Fibroblast of lung (primary cell): Measurements from ENCODE around the gene NUDT13. TPM values are rescaled to one million over a fixed set of nuclear protein-coding genes. Genes with fewer than 3 reads are reported as not detected.

Source experiments
- DNase-seq, 2 donors: peaks; one replicate each; pipeline versions ENCODE4 v3.0.0 to v3.0.0-alpha.2; 2010; ENCODE audit warnings: low read depth in 2 of 2
- H2AFZ ChIP-seq: 2 replicates; pipeline ENCODE4 v1.5.1; 2012; ENCODE audit warnings: low read length, control low read depth, inconsistent platforms
- H3K27ac ChIP-seq: 2 replicates; pipeline ENCODE4 v1.5.1; 2011; ENCODE audit warnings: low read length, control low read depth; ENCODE audit not compliant: insufficient read depth
- H3K27me3 ChIP-seq: 2 replicates; pipeline ENCODE4 v1.5.1; 2011; ENCODE audit warnings: mild to moderate bottlenecking, low read length; ENCODE audit not compliant: control insufficient read depth, insufficient read depth
- H3K36me3 ChIP-seq: 2 replicates; pipeline ENCODE4 v1.5.1; 2011; ENCODE audit warnings: low read length; ENCODE audit not compliant: control insufficient read depth, insufficient read depth
- H3K4me1 ChIP-seq: 2 replicates; pipeline ENCODE4 v1.5.1; 2011; ENCODE audit warnings: low read length; ENCODE audit not compliant: control insufficient read depth, insufficient read depth; ENCODE audit errors: extremely low read depth
- H3K4me2 ChIP-seq: 2 replicates; pipeline ENCODE4 v1.5.1; 2011; ENCODE audit warnings: low read length, control low read depth; ENCODE audit not compliant: insufficient read depth; ENCODE audit errors: extremely low read depth
- H3K4me3 ChIP-seq, 4 experiments: fragments of 200-600 bp in 1 of 4; sonication (generic) in 1 of 4; replicated peaks in 1 of 4; 2 replicates each; pipeline ENCODE4 v1.5.1; 2011 to 2016; ENCODE audit warnings: low read length in 4 of 4, low read depth in 3 of 4, mild to moderate bottlenecking in 3 of 4, control low read depth in 2 of 4, inconsistent platforms in 1 of 4, mixed read lengths in 1 of 4; ENCODE audit not compliant: insufficient read depth in 1 of 4; ENCODE audit errors: control extremely low read depth in 1 of 4
- H3K79me2 ChIP-seq: 2 replicates; pipeline ENCODE4 v1.5.1; 2012; ENCODE audit warnings: mild to moderate bottlenecking, low read length, inconsistent platforms; ENCODE audit not compliant: control insufficient read depth, insufficient read depth
- H3K9ac ChIP-seq: 2 replicates; pipeline ENCODE4 v1.5.1; 2011; ENCODE audit warnings: mild to moderate bottlenecking, low read length, control low read depth; ENCODE audit not compliant: insufficient read depth
- H3K9me3 ChIP-seq: 2 replicates; pipeline ENCODE4 v1.5.1; 2012; ENCODE audit warnings: low read depth, low read length; ENCODE audit not compliant: control insufficient read depth, insufficient read depth
- H4K20me1 ChIP-seq: 2 replicates; pipeline ENCODE4 v1.5.1; 2011; ENCODE audit warnings: low read length; ENCODE audit not compliant: control insufficient read depth, insufficient read depth; ENCODE audit errors: extremely low read depth
- EZH2 ChIP-seq: IDR thresholded peaks from 2 replicates; pipeline ENCODE4 v1.5.1; 2012; ENCODE audit warnings: low read length, control low read depth, mild to moderate bottlenecking; ENCODE audit errors: missing control alignments
- polyA plus RNA-seq, 2 donors: library from polyadenylated mRNA; depleted of rRNA in 1 of 2; stranded (reverse) in 1 of 2; unstranded in 1 of 2; fragments of >200 nt; gene quantifications; 2 replicates each; pipeline ENCODE4 v1.2.1, GENCODE V29; 2011 to 2012; ENCODE audit warnings: missing spikeins in 1 of 2
- total RNA-seq: library from RNA; depleted of rRNA; stranded (reverse); fragments of >200 nt; gene quantifications from 2 replicates; pipeline ENCODE4 v1.2.1, GENCODE V29; 2014
- TF ChIP-seq, protein P1 (sequence below), 2 donors: IDR thresholded peaks in 1 of 2; conservative IDR thresholded peaks in 1 of 2; 1 replicate in 1 of 2; 2 replicates in 1 of 2; pipeline ENCODE4 v1.5.1; 2011 to 2012; ENCODE audit warnings: low read length in 2 of 2, control low read depth in 1 of 2, inconsistent platforms in 1 of 2, low read depth in 1 of 2, mild to moderate bottlenecking in 1 of 2

NUDT13 gene
- total and polyA plus RNA-seq, 2 donors (not counting 1 experiment from before 2014, with no cell fraction given): 1.8 to 2.1 TPM

DNA sequence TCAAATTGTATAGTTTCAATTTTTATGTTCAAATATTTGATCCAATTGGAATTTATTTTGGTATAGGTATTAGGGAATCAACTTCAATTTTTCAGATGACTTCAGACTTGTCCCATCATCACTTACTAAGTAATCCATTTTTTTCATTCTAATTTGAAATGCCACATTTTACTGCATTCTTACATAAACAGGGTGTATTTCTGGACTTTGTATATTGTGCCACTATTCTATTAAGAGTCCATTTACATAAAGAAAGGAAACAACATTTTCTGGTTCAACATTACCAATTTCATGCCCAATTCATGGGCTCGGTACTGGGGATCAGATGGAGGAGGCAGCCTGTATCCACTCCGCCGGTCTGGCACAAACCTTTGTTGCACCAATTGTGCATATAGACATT lies 41.8 kb downstream of the NUDT13 start:
- Histone ChIP-seq H3K4me1 (no peaks in the 10 kb centered on the region), H3K36me3 (peaks cover 8% of the 10 kb centered on the region), H3K4me2 (no peak overlapping the region), H3K9ac (no peak overlapping the region), H3K27me3 (no peaks in the 10 kb centered on the region), H2AFZ (no peak overlapping the region), H3K27ac (no peak overlapping the region), H3K79me2 (no peaks in the 10 kb centered on the region), H3K9me3 (no peaks in the 10 kb centered on the region), H3K4me3 (no peak overlapping the region), H4K20me1 (peaks cover 3% of the 10 kb centered on the region)
- no peak for TF ChIP-seq EZH2
- TF ChIP-seq, protein P1, sequence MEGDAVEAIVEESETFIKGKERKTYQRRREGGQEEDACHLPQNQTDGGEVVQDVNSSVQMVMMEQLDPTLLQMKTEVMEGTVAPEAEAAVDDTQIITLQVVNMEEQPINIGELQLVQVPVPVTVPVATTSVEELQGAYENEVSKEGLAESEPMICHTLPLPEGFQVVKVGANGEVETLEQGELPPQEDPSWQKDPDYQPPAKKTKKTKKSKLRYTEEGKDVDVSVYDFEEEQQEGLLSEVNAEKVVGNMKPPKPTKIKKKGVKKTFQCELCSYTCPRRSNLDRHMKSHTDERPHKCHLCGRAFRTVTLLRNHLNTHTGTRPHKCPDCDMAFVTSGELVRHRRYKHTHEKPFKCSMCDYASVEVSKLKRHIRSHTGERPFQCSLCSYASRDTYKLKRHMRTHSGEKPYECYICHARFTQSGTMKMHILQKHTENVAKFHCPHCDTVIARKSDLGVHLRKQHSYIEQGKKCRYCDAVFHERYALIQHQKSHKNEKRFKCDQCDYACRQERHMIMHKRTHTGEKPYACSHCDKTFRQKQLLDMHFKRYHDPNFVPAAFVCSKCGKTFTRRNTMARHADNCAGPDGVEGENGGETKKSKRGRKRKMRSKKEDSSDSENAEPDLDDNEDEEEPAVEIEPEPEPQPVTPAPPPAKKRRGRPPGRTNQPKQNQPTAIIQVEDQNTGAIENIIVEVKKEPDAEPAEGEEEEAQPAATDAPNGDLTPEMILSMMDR (conservative IDR thresholded peaks at IDR 0.05 in 1 of 2, IDR thresholded peaks at IDR 0.05 in 1 of 2; ENCODE audit: low read depth in 1 of 2, low read length in 2 of 2): no peak
- no peak for DNase-seq

GRCh38 chr10:73156054-73156453 lies 45.8 kb downstream of the NUDT13 start:
- H3K9ac ChIP-seq: no peak overlapping the region
- H3K9me3 ChIP-seq: no peaks in the 10 kb centered on the region
- no peaks in the 10 kb centered on the region for H4K20me1 ChIP-seq
- DNase-seq: no peak
- no peaks in the 10 kb centered on the region for H3K27me3 ChIP-seq
- H2AFZ ChIP-seq: no peak overlapping the region
- peaks cover 7% of the 10 kb centered on the region for H3K79me2 ChIP-seq
- H3K4me3 ChIP-seq: no peak overlapping the region
- H3K4me2 ChIP-seq: no peak overlapping the region
- H3K36me3 ChIP-seq: peaks cover 3% of the 10 kb centered on the region
- H3K27ac ChIP-seq: no peak overlapping the region
- no peaks in the 10 kb centered on the region for H3K4me1 ChIP-seq
- TF ChIP-seq EZH2: no peak
- TF ChIP-seq, protein P1 (conservative IDR thresholded peaks at IDR 0.05 in 1 of 2, IDR thresholded peaks at IDR 0.05 in 1 of 2; ENCODE audit: low read depth in 1 of 2, low read length in 2 of 2): no peak

GRCh38 chr10:73159038-73159648 lies 48.9 kb downstream of the NUDT13 start:
- peak; percentile 18 to 66 for DNase-seq
- Histone ChIP-seq H3K36me3 (peaks cover 4% of the 10 kb centered on the region), H2AFZ (no peak overlapping the region), H3K4me1 (no peaks in the 10 kb centered on the region), H3K4me2 (no peak overlapping the region), H3K9me3 (no peaks in the 10 kb centered on the region), H3K4me3 (no peak overlapping the region), H3K79me2 (peaks cover 28% of the 10 kb centered on the region), H3K9ac (no peak overlapping the region), H4K20me1 (no peaks in the 10 kb centered on the region), H3K27me3 (no peaks in the 10 kb centered on the region), H3K27ac (no peak overlapping the region)
- TF ChIP-seq, protein P1 (conservative IDR thresholded peaks at IDR 0.05 in 1 of 2, IDR thresholded peaks at IDR 0.05 in 1 of 2; ENCODE audit: low read depth in 1 of 2, low read length in 2 of 2): peak; percentile 63 to 74
- TF ChIP-seq EZH2: no peak
